OCI-LY3 (cell line): ENCODE measurements around the gene TLE5.
A peak's percentile ranks its signal among the peaks of the same experiment; 100 is the strongest.

Source experiments
- EZH2phosphoT487 ChIP-seq: fragments of 200-600 bp; shearing (Covaris generic); IDR thresholded peaks from 2 replicates; pipeline ENCODE4 v1.6.1; 2018; ENCODE audit warnings: antibody characterized with exemption, mixed run types, low read depth
- TF ChIP-seq, protein P1 (sequence below): fragments of 200-600, 300-600 bp; sonication (generic); IDR thresholded peaks from 2 replicates; pipeline ENCODE4 v1.5.1; 2014; ENCODE audit warnings: antibody characterized with exemption, low read length, low read depth

DNA sequence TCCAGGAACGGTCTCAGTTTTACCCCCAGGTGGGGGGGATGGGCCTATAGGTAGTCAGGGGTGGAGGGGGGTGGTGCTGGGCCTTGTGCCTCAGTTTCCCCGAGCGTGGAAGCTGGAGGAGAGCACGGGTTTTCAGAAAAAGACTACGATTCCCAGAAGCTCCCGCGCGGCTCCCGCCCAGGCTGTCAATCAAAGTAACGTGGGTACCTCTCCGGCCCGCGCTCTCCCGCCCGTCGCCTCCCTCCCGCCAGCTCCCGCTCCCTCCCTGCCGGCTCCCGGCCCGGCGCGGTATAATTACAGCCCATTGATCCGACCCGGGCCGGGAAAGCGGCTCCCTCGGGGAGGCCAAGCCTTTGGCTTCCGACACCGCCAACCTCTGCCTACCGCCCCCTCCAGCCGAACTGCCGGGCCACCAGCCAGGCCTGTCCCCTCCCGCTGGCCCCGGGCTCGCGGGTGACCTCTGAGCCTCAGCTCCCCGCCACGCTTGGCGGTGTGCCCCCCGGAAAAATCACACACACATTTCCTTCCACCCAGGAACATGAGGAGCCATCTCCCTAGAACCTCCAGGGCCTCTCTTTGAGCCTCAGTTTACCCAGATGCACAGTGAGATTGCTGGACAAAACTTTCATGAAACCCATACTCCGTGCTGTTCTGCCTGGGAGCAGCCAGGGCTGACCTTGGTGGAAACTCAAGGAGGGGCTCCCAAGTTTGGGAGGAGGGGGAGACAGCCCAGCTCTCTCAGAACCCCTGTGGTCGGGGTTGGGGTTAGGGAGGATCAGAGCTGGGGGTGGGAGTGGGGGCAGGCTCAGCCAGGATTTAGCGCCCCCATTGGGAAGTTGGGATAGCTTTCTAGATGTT, 25.9 kb downstream of the TLE5 start:
- TF ChIP-seq, protein P1, sequence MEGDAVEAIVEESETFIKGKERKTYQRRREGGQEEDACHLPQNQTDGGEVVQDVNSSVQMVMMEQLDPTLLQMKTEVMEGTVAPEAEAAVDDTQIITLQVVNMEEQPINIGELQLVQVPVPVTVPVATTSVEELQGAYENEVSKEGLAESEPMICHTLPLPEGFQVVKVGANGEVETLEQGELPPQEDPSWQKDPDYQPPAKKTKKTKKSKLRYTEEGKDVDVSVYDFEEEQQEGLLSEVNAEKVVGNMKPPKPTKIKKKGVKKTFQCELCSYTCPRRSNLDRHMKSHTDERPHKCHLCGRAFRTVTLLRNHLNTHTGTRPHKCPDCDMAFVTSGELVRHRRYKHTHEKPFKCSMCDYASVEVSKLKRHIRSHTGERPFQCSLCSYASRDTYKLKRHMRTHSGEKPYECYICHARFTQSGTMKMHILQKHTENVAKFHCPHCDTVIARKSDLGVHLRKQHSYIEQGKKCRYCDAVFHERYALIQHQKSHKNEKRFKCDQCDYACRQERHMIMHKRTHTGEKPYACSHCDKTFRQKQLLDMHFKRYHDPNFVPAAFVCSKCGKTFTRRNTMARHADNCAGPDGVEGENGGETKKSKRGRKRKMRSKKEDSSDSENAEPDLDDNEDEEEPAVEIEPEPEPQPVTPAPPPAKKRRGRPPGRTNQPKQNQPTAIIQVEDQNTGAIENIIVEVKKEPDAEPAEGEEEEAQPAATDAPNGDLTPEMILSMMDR: peak; percentile 25; the same call in 1 of the 2 replicates
- TF ChIP-seq EZH2phosphoT487: no peak
